Aorta (tissue), 5 donors: Measurements from ENCODE around the gene PLPPR3. TPM values are rescaled to one million over a fixed set of nuclear protein-coding genes. Genes with fewer than 3 reads are reported as not detected.
"Not testable (repeated sequence)": the region's sequence is repeated elsewhere in the genome, so short reads cannot be mapped to it uniquely, and the experiment has no call there.

Source experiments
- ATAC-seq: fragments of 200-7000 bp; cut with Tn5 transposase; one replicate; pipeline ENCODE4 v1.9.1; 2022; ENCODE audit warnings: moderate library complexity; ENCODE audit not compliant: low FRiP score
- DNase-seq, 2 donors: peaks; one replicate each; pipeline ENCODE4 v3.0.0-alpha.2; 2020
- H3K27ac ChIP-seq, 2 donors: one replicate each; pipeline ENCODE4 v1.5.1; 2013; ENCODE audit warnings: low read length in 2 of 2, mild to moderate bottlenecking in 2 of 2, moderate library complexity in 2 of 2, control low read depth in 1 of 2, inconsistent platforms in 1 of 2, low read depth in 1 of 2
- H3K27me3 ChIP-seq, 2 donors: one replicate each; pipeline ENCODE4 v1.6.1; 2013; ENCODE audit warnings: control low read depth in 1 of 2, low read length in 1 of 2, mild to moderate bottlenecking in 1 of 2, moderate library complexity in 1 of 2; ENCODE audit not compliant: insufficient read depth in 2 of 2, control insufficient read depth in 1 of 2
- H3K36me3 ChIP-seq, 2 donors: one replicate each; pipeline ENCODE4 v1.6.1; 2013; ENCODE audit warnings: control low read depth in 1 of 2, low read length in 1 of 2, mild to moderate bottlenecking in 1 of 2; ENCODE audit not compliant: insufficient read depth in 2 of 2, control insufficient read depth in 1 of 2
- H3K4me1 ChIP-seq, 2 donors: one replicate each; pipeline ENCODE4 v1.6.1; 2013; ENCODE audit warnings: low read length in 2 of 2, control low read depth in 1 of 2, mild to moderate bottlenecking in 1 of 2, moderate library complexity in 1 of 2; ENCODE audit not compliant: insufficient read depth in 2 of 2, control insufficient read depth in 1 of 2
- H3K4me3 ChIP-seq, 2 donors: one replicate each; pipeline ENCODE4 v1.5.1; 2013; ENCODE audit warnings: low read length in 2 of 2, control low read depth in 1 of 2, mild to moderate bottlenecking in 1 of 2
- H3K9me3 ChIP-seq: one replicate; pipeline ENCODE4 v1.6.1; 2013; ENCODE audit warnings: mild to moderate bottlenecking, low read length; ENCODE audit not compliant: control insufficient read depth
- WGBS, 2 donors: extraction: QIAGEN DNeasy Blood & Tissue Kit; methylation state at CpG; one replicate each; pipeline ENCODE4 v1.1.7; 2013; 5-methylcytosine and 5-hydroxymethylcytosine counted together
- intact Hi-C, 2 donors: fragments of 100-400 bp; cut with DNase I; formaldehyde crosslinking; loops; one replicate each; pipeline versions ENCODE4 v1.14.2 to v1.15.0; 2022
- polyA plus RNA-seq, 2 donors: library from polyadenylated mRNA; stranded (reverse); fragments of 200-250 nt; gene quantifications; one replicate each; pipeline ENCODE4 v1.2.3, GENCODE V29; 2013
- total RNA-seq, 2 donors: library from RNA; stranded (reverse); fragmentation: NEBNext Ultra II Directional; extraction: Animal tissue kit (Norgen Biotek cat#: 25700); gene quantifications; one replicate each; pipeline ENCODE4 v1.2.1, GENCODE V29; 2021
- donor health status: healthy with polysubstance abuse.
- donor health status: Bipolar disorder and iron deficiency.
- donor health status: DM: no; HTN: no; CAD: no.
- donor health status: DM: no; HTN: no; CAD: no.
- donor health status: DM: yes; HTN: yes; CAD: no.

The PLPPR3 gene
- total and polyA plus RNA-seq, 4 donors: not detected

DNA sequence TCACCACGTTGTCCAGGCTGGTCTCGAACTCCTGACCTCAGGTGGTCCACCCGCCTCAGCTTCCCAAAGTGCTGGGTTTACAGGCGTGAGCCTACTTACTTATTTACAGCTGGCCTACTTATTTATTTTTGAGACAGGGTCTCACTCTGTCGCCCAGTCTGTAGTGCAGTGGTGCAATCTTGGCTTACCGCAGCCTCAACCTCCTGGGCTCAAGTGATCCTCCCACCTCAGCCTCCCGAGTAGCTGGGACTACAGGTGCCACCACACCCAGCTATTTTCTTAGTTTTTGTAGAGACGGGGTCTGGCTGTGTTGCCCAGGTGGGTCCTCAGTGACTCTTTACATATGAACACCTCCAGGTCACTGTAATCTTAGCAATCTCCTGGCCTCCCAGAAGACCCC lies 27.4 kb upstream of the PLPPR3 start:
- H3K36me3 ChIP-seq, H3K9me3 ChIP-seq, H3K27me3 ChIP-seq, DNase-seq, H3K4me1 ChIP-seq, H3K27ac ChIP-seq, intact Hi-C loops, H3K4me3 ChIP-seq, ATAC-seq: not testable (repeated sequence)
- whole genome bisulfite sequencing, 2 donors: 81 to 84% methylated on average over 8 of the region's 8 CpGs

GRCh38 chr19:848386-848921 lies 26.7 kb upstream of the PLPPR3 start:
- WGBS, 2 donors: 42 to 49% methylated on average over 12 of the region's 12 CpGs
- intact Hi-C loops: no loop called here
- H3K9me3 ChIP-seq: no peaks in the 10 kb centered on the region
- H3K27ac ChIP-seq: no peak overlapping the region
- no peaks in the 10 kb centered on the region for H3K4me1 ChIP-seq
- no peak overlapping the region for H3K4me3 ChIP-seq
- no peaks in the 10 kb centered on the region for H3K27me3 ChIP-seq
- no peak for ATAC-seq
- no peaks in the 10 kb centered on the region for H3K36me3 ChIP-seq
- no peak for DNase-seq

- intact Hi-C loops: no loop called here
- ATAC-seq (no peak), DNase-seq (no peak)
- H3K36me3 ChIP-seq: no peaks in the 10 kb centered on the region
- H3K27ac ChIP-seq: no peak overlapping the region
- H3K4me3 ChIP-seq: no peak overlapping the region
- WGBS, 2 donors: 64 to 70% methylated on average over 36 to 37 of the region's 37 CpGs
- H3K9me3 ChIP-seq: no peaks in the 10 kb centered on the region
- H3K27me3 ChIP-seq: no peaks in the 10 kb centered on the region
- H3K4me1 ChIP-seq: no peaks in the 10 kb centered on the region
Observed at GRCh38 chr19:845707-846521, 24.2 kb upstream of the PLPPR3 start.

GRCh38 chr19:844546-844971 lies 22.8 kb upstream of the PLPPR3 start:
- Histone ChIP-seq H3K27me3 (no peaks in the 10 kb centered on the region), H3K36me3 (no peaks in the 10 kb centered on the region), H3K27ac (no peak overlapping the region), H3K4me1 (no peaks in the 10 kb centered on the region), H3K9me3 (no peaks in the 10 kb centered on the region), H3K4me3 (no peak overlapping the region)
- 32 to 53% methylated on average over 11 of the region's 11 CpGs for WGBS, 2 donors
- intact Hi-C loops: no loop called here
- no peak for ATAC-seq
- no peak for DNase-seq

DNA sequence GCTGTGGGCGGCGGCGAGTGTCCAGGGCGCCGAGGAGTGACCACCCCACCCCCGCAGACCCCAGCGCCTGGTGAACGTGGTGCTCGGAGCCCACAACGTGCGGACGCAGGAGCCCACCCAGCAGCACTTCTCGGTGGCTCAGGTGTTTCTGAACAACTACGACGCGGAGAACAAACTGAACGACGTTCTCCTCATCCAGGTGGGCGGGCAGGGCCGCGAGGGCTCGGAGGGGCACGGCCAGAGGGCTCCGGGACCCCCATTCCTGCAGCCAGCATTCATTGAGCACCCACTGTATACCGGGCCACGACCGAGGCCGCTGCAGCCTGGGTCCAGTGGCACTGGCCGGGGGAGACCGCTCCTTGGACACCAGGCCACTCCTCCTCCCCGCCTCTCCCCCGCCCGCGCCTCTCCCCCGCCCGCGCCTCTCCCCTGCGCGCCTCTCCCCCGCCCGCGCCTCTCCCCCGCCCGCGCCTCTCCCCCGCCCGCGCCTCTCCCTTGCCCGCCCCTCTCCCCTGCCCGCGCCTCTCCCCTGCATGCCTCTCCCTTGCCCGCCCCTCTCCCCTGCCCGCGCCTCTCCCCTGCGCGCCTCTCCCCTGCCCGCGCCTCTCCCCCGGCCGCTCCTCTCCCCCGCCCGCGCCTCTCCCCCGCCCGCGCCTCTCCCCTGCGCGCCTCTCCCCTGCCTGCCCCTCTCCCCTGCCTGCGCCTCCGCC lies 22.2 kb upstream of the PLPPR3 start:
- no peaks in the 10 kb centered on the region for H3K9me3 ChIP-seq
- DNase-seq: no peak
- no peak overlapping the region for H3K4me3 ChIP-seq
- no peaks in the 10 kb centered on the region for H3K36me3 ChIP-seq
- 4 to 38% methylated on average over 18 to 69 of the region's 70 CpGs for WGBS, 2 donors
- H3K4me1 ChIP-seq: no peaks in the 10 kb centered on the region
- no peak for ATAC-seq
- intact Hi-C loops: no loop called here
- no peaks in the 10 kb centered on the region for H3K27me3 ChIP-seq
- no peak overlapping the region for H3K27ac ChIP-seq

GRCh38 chr19:843180-843835 lies 21.6 kb upstream of the PLPPR3 start:
- Histone ChIP-seq H3K27ac (no peak overlapping the region), H3K4me1 (no peaks in the 10 kb centered on the region), H3K4me3 (no peak overlapping the region), H3K36me3 (no peaks in the 10 kb centered on the region), H3K9me3 (no peaks in the 10 kb centered on the region), H3K27me3 (no peaks in the 10 kb centered on the region)
- intact Hi-C loops: no loop called here
- DNase-seq: no peak
- ATAC-seq: peak; percentile 37
- WGBS, 2 donors: 2 to 4% methylated on average over 45 to 46 of the region's 46 CpGs

DNA sequence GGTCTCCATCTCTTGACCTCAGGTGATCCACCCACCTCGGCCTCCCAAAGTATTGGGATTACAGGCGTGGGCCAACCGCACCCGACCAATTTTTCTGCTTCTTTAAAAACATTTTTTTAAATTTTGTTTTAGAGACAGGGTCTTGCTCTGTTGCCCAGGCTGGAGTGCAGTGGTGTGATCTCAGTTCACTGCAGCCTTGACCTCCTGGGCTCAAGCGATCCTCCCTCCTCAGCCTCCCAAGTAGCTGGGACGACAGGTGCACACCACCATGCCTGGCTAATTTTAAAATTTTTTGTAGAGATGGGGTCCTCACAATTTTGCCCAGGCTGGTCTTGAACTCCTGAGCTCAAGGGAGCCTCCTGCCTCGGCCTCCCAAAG lies 21.0 kb upstream of the PLPPR3 start:
- intact Hi-C loops: not testable (repeated sequence)

GRCh38 chr19:840519-841206 lies 18.9 kb upstream of the PLPPR3 start, which contains the start of gene PRTN3:
Gene PRTN3 (plus strand): TSS chr19:840999. CDS start chr19:841009, 10 bp downstream.
- Histone ChIP-seq H3K4me3 (no peak within 1 kb of the TSS), H3K36me3 (no peaks in the 10 kb centered on the region), H3K27me3 (no peaks in the 10 kb centered on the region), H3K27ac (no peak within 1 kb of the TSS), H3K4me1 (no peaks in the 10 kb centered on the region), H3K9me3 (no peaks in the 10 kb centered on the region)
- intact Hi-C loops: no loop called here
- WGBS, 2 donors: 73 to 78% methylated on average over 24 of the region's 24 CpGs
- DNase-seq: peak in 1 of 2 donors; percentile 66
- ATAC-seq: peak; percentile 23

More for the DNA sequence above, 21.0 kb upstream of the PLPPR3 start:
- H3K4me3 ChIP-seq, H3K9me3 ChIP-seq, H3K36me3 ChIP-seq, H3K27me3 ChIP-seq, H3K4me1 ChIP-seq, ATAC-seq, H3K27ac ChIP-seq, DNase-seq: not testable (repeated sequence)
- WGBS, 2 donors: 80% methylated on average over 7 of the region's 7 CpGs
